ENCODE data around the gene COMMD2. TPM values are rescaled to one million over a fixed set of nuclear protein-coding genes. Genes with fewer than 3 reads are reported as not detected.

COMMD2 gene
- 10 to 100 TPM; 15.6 to 71.8 (median 32.7) TPM for total RNA-seq

DNA sequence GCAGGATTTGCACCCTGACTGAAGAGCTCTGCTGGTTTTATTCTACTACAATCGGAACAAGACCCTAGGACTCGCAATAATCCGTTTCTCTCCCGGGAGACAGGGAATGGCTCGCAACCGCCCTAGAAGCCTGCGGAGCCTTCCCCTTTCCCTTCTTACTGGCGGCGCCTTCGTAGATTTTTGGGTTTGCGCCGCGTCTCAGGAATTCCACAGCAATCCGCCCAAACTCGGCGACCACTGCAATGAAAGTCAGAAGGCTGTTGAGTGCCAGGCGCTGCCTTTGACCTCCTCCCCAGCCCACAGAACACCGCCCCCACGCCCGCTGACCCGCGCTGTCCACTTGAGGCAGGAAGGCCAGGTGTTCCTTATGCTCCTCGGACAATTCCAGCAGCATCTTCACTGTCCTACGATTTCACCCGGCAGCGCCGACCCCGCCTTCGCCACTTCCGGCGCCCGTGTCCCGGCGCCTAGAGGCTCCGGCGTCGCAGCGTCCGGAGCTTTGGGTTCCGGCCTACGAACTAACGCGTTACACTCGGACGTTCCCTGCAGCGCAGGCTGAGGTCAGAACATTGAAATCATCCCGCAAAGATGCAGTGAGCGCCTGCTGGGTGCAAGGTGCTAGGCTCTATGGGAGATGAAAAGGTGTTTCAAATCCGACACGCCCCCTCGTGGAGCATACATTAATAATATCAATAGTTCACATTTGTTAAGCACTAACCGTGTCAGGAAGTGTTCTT is at the start of gene COMMD2:
COMMD2 (minus strand) TSS at position 439 of the 737 bp plus-strand sequence; CDS start at position 394, 45 bp downstream.
- Histone ChIP-seq H3K4me3 (peak within 1 kb of the TSS; percentile 67 to 84), H3K9me3 (no peaks in the 10 kb centered on the region), H3K4me1 (peaks cover 0 to 6% of the 10 kb centered on the region in 2 donors), H3K27me3 (no peaks in the 10 kb centered on the region), H3K36me3 (no peaks in the 10 kb centered on the region), H3K27ac (peak within 1 kb of the TSS; percentile 84 to 87)
- peak; percentile 71 to 76 for DNase-seq
- intact Hi-C loops (cut with DNase I; ENCODE audit: low total_unique reads) = no loop called here
- TF ChIP-seq POLR2A (IDR thresholded peaks at IDR 0.05) = peak; percentile 50 to 62
- TF ChIP-seq, protein P1, sequence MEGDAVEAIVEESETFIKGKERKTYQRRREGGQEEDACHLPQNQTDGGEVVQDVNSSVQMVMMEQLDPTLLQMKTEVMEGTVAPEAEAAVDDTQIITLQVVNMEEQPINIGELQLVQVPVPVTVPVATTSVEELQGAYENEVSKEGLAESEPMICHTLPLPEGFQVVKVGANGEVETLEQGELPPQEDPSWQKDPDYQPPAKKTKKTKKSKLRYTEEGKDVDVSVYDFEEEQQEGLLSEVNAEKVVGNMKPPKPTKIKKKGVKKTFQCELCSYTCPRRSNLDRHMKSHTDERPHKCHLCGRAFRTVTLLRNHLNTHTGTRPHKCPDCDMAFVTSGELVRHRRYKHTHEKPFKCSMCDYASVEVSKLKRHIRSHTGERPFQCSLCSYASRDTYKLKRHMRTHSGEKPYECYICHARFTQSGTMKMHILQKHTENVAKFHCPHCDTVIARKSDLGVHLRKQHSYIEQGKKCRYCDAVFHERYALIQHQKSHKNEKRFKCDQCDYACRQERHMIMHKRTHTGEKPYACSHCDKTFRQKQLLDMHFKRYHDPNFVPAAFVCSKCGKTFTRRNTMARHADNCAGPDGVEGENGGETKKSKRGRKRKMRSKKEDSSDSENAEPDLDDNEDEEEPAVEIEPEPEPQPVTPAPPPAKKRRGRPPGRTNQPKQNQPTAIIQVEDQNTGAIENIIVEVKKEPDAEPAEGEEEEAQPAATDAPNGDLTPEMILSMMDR (IDR thresholded peaks at IDR 0.05) = peak; percentile 16 to 42 (median 31)

DNA sequence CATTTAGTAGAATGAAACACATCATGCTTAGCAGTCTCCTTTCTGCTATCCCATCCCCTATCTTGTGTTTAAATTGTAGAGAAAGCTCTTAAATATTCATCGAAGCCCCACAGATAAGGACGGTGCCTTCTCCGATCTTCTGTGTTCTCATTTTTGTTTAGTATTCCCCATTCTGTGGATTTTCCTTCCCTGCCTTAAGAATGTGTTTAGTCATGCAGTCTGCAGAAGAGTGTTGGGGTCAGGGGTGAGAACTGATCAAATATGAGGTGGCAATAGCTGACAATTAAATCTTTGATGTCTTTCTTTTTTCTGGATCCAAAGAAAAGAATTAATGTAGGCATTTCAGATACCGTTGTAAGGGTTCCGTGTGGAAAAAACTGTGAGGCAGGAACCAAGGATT is 49.4 kb upstream of the COMMD2 start:
- no peaks in the 10 kb centered on the region for H3K36me3 ChIP-seq
- H3K4me3 ChIP-seq = no peak overlapping the region
- H3K27ac ChIP-seq = no peak overlapping the region
- no peaks in the 10 kb centered on the region for H3K9me3 ChIP-seq
- DNase-seq = no peak
- H3K4me1 ChIP-seq = no peaks in the 10 kb centered on the region
- TF ChIP-seq, protein P1 (IDR thresholded peaks at IDR 0.05) = no peak
- TF ChIP-seq POLR2A (IDR thresholded peaks at IDR 0.05) = no peak
- no peaks in the 10 kb centered on the region for H3K27me3 ChIP-seq
- intact Hi-C loops (cut with DNase I; ENCODE audit: low total_unique reads) = no loop called here

DNA sequence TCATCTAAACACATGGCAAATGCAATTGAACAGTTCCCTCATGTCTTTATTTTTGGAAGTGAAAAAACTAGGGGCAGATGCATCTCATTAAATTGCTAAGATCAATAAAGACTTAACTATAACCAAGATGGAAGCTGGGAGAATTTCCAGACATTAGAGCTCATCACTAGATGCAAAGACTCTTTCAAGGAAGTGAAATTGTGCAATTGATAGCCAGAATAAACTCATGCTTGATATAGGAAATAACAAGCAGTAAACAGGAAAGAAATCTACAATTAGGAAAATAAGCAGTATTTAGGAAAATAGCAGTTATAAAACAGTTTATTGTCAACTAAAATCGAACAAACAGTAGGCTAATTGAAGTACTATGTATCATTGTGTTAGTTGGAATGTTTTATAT is 48.9 kb upstream of the COMMD2 start:
- Histone ChIP-seq H3K27ac (no peak overlapping the region), H3K4me1 (no peaks in the 10 kb centered on the region), H3K36me3 (no peaks in the 10 kb centered on the region), H3K4me3 (no peak overlapping the region), H3K9me3 (no peaks in the 10 kb centered on the region), H3K27me3 (no peaks in the 10 kb centered on the region)
- intact Hi-C loops (cut with DNase I; ENCODE audit: low total_unique reads) = no loop called here
- TF ChIP-seq, protein P1 (IDR thresholded peaks at IDR 0.05) = no peak
- TF ChIP-seq POLR2A (IDR thresholded peaks at IDR 0.05) = no peak
- no peak for DNase-seq

DNA sequence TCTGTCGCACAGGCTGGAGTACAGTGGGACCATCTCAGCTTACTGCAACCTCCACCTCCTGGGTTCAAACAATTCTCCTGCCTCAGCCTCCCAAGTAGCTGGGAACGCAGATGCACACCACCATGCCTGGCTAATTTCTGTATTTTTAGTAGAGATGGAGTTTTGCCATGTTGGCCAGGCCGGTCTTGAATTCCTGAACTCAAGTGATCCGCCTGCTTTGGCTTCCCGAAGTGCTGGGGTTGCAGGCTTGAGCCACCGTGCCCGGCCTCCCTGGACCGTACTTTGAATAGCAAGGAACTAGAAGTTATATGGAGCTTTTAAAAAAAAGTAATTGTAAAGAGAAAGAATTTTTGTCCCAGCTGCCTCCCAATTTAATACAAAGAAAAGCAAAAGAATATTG is 48.4 kb upstream of the COMMD2 start:
- Histone ChIP-seq H3K9me3 (no peaks in the 10 kb centered on the region), H3K27me3 (no peaks in the 10 kb centered on the region), H3K27ac (no peak overlapping the region), H3K36me3 (no peaks in the 10 kb centered on the region), H3K4me3 (no peak overlapping the region), H3K4me1 (no peaks in the 10 kb centered on the region)
- TF ChIP-seq POLR2A (IDR thresholded peaks at IDR 0.05) = no peak
- TF ChIP-seq, protein P1 (IDR thresholded peaks at IDR 0.05) = no peak
- intact Hi-C loops (cut with DNase I; ENCODE audit: low total_unique reads) = no loop called here
- no peak for DNase-seq

DNA sequence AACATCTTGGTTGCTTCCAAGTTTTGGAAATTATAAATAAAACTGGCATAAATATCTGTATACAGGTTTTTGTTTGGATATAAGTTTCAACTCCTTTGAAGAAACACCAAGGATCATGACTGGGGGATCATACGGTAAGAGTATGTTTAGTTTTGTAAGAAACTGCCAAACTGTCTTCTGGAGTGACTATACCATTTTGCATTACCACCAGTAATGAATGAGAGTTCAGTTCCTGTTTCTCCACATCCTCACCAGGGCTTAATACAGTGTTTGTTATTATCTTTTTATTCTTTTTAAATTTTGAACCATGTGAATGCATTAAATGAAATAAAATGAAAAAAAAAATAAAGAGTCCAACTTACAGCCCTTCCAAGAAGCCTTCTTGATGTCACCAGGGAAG is 43.7 kb upstream of the COMMD2 start:
- Histone ChIP-seq H3K27me3 (no peaks in the 10 kb centered on the region), H3K27ac (no peak overlapping the region), H3K36me3 (no peaks in the 10 kb centered on the region), H3K4me3 (no peak overlapping the region), H3K9me3 (no peaks in the 10 kb centered on the region), H3K4me1 (no peaks in the 10 kb centered on the region)
- DNase-seq = no peak
- TF ChIP-seq, protein P1 (IDR thresholded peaks at IDR 0.05) = no peak
- no peak for TF ChIP-seq POLR2A (IDR thresholded peaks at IDR 0.05)
- intact Hi-C loops (cut with DNase I; ENCODE audit: low total_unique reads) = no loop called here
